Mucosa of descending colon (tissue), 3 donors: ENCODE results near the gene SPNS1. TPM values are rescaled to one million over a fixed set of nuclear protein-coding genes. Genes with fewer than 3 reads are reported as not detected.
"Not testable (repeated sequence)": the region's sequence is repeated elsewhere in the genome, so short reads cannot be mapped to it uniquely, and the experiment has no call there.

Experiments used
- ATAC-seq: fragments of 200-7000 bp; cut with Tn5 transposase; one replicate; pipeline ENCODE4 v1.9.1; 2020; ENCODE audit warnings: mild to moderate bottlenecking, moderate library complexity
- DNase-seq, 3 donors: peaks; one replicate each; pipeline ENCODE4 v3.0.0-alpha.2; 2020
- H3K36me3 ChIP-seq: fragments of 200-600 bp; one replicate; pipeline ENCODE4 v1.8.0; 2021; ENCODE audit warnings: low read depth, mild to moderate bottlenecking
- H3K4me1 ChIP-seq: fragments of 200-600 bp; one replicate; pipeline ENCODE4 v1.8.0; 2021; ENCODE audit warnings: low read depth, mild to moderate bottlenecking
- H3K4me3 ChIP-seq: fragments of 200-600 bp; one replicate; pipeline ENCODE4 v1.8.0; 2021; ENCODE audit warnings: mild to moderate bottlenecking
- H3K9me3 ChIP-seq: fragments of 200-600 bp; one replicate; pipeline ENCODE4 v1.8.0; 2021; ENCODE audit warnings: mild to moderate bottlenecking
- CTCF ChIP-seq: fragments of 200-600 bp; IDR thresholded peaks from one replicate; pipeline ENCODE4 v1.8.0; 2022; ENCODE audit warnings: antibody characterized with exemption, mild to moderate bottlenecking
- intact Hi-C, 2 donors: fragments of 100-400 bp; cut with DNase I in 1 of 2; cut with micrococcal nuclease in 1 of 2; formaldehyde crosslinking; loops; one replicate each; pipeline versions ENCODE4 v1.11.0 to v1.11.1; 2022; cut with DNase I, micrococcal nuclease
- total RNA-seq, 3 donors: library from RNA; stranded (reverse); fragmentation: NEBNext Ultra II Directional in 2 of 3; extraction: Animal tissue kit (Norgen Biotek cat#: 25700) in 2 of 3; gene quantifications; one replicate each; pipeline versions ENCODE4 v1.2.1 to v1.2.4, GENCODE V29; 2021 to 2023
- donor health status: DM: no; HTN: no; CAD: no; lungs with moderate emphysema.
- donor health status: DM: no; HTN: no; CAD: no.
- donor health status: DM: no; HTN: yes; CAD: no.

SPNS1 gene
- total RNA-seq, 3 donors from 2014 or later = 28.2 to 31.0 (median 30.3) TPM

- ATAC-seq (no peak), DNase-seq (peak in 1 of 3 donors; percentile 25)
- no peak overlapping the region for H3K4me3 ChIP-seq
- intact Hi-C loops = no loop called here
- no peaks in the 10 kb centered on the region for H3K9me3 ChIP-seq
- H3K4me1 ChIP-seq = peaks cover 12% of the 10 kb centered on the region
- H3K36me3 ChIP-seq = no peaks in the 10 kb centered on the region
- peak; percentile 36 for TF ChIP-seq CTCF
Measured at GRCh38 chr16:28977703-28978662, 3.4 kb downstream of the SPNS1 start.

GRCh38 chr16:28980330-28980729 is 5.8 kb downstream of the SPNS1 start:
- H3K36me3 ChIP-seq, H3K4me3 ChIP-seq, H3K4me1 ChIP-seq, ATAC-seq, H3K9me3 ChIP-seq, DNase-seq, intact Hi-C loops: not testable (repeated sequence)

GRCh38 chr16:28980929-28981328 is 6.4 kb downstream of the SPNS1 start:
- no peak for ATAC-seq
- Histone ChIP-seq H3K36me3 (no peaks in the 10 kb centered on the region), H3K9me3 (no peaks in the 10 kb centered on the region), H3K4me3 (no peak overlapping the region), H3K4me1 (peaks cover 3% of the 10 kb centered on the region)
- intact Hi-C loops = no loop called here
- no peak for TF ChIP-seq CTCF
- DNase-seq = no peak

GRCh38 chr16:28981517-28981916 is 6.9 kb downstream of the SPNS1 start:
- ATAC-seq = peak; percentile 26
- DNase-seq = peak in 2 of 3 donors; percentile 35 to 40
- TF ChIP-seq CTCF = no peak
- intact Hi-C loops = no loop called here
- no peak overlapping the region for H3K4me3 ChIP-seq
- no peaks in the 10 kb centered on the region for H3K4me1 ChIP-seq
- no peaks in the 10 kb centered on the region for H3K9me3 ChIP-seq
- H3K36me3 ChIP-seq = no peaks in the 10 kb centered on the region

- ATAC-seq = no peak
Measured at GRCh38 chr16:28982418-28982817, 7.8 kb downstream of the SPNS1 start.

More at GRCh38 chr16:28982418-28982817, 7.8 kb downstream of the SPNS1 start:
- peaks cover 3% of the 10 kb centered on the region for H3K9me3 ChIP-seq
- no peaks in the 10 kb centered on the region for H3K4me1 ChIP-seq
- no peak overlapping the region for H3K4me3 ChIP-seq
- DNase-seq = no peak
- intact Hi-C loops = no loop called here
- no peaks in the 10 kb centered on the region for H3K36me3 ChIP-seq
- TF ChIP-seq CTCF = no peak
